ENCODE data around the gene DMTF1.
"Not testable (repeated sequence)": the region's sequence is repeated elsewhere in the genome, so short reads cannot be mapped to it uniquely, and the experiment has no call there.

Gene DMTF1

GRCh38 chr7:87226495-87226894, 74.2 kb downstream of the DMTF1 start:
- DNase-seq, result no peak

GRCh38 chr7:87231258-87231657, 79.0 kb downstream of the DMTF1 start:
- DNase-seq, result no peak

- DNase-seq, result no peak
Observed at GRCh38 chr7:87231711-87232110, 79.5 kb downstream of the DMTF1 start.

GRCh38 chr7:87234949-87235348, 82.7 kb downstream of the DMTF1 start:
- no peak for DNase-seq

GRCh38 chr7:87238464-87239051, 86.3 kb downstream of the DMTF1 start:
- DNase-seq, result not testable (repeated sequence)

- not testable (repeated sequence) for DNase-seq
Observed at GRCh38 chr7:87245671-87246070, 93.4 kb downstream of the DMTF1 start.

Data from activated CD8-positive, alpha-beta memory T cell treated with anti-CD3 and anti-CD28 coated beads for 24 hours (primary cell).